HG03432 (cell line): ENCODE measurements around the gene NAPB.
A peak's percentile ranks its signal among the peaks of the same experiment; 100 is the strongest.
"Not testable (repeated sequence)": the region's sequence is repeated elsewhere in the genome, so short reads cannot be mapped to it uniquely, and the experiment has no call there.

Source experiments
- ATAC-seq: cut with Tn5 transposase; IDR thresholded peaks from one replicate; pipeline ENCODE4 v1.9.1; 2021; ENCODE audit warnings: mild to moderate bottlenecking, moderate library complexity; ENCODE audit not compliant: unreplicated experiment

Gene NAPB

DNA sequence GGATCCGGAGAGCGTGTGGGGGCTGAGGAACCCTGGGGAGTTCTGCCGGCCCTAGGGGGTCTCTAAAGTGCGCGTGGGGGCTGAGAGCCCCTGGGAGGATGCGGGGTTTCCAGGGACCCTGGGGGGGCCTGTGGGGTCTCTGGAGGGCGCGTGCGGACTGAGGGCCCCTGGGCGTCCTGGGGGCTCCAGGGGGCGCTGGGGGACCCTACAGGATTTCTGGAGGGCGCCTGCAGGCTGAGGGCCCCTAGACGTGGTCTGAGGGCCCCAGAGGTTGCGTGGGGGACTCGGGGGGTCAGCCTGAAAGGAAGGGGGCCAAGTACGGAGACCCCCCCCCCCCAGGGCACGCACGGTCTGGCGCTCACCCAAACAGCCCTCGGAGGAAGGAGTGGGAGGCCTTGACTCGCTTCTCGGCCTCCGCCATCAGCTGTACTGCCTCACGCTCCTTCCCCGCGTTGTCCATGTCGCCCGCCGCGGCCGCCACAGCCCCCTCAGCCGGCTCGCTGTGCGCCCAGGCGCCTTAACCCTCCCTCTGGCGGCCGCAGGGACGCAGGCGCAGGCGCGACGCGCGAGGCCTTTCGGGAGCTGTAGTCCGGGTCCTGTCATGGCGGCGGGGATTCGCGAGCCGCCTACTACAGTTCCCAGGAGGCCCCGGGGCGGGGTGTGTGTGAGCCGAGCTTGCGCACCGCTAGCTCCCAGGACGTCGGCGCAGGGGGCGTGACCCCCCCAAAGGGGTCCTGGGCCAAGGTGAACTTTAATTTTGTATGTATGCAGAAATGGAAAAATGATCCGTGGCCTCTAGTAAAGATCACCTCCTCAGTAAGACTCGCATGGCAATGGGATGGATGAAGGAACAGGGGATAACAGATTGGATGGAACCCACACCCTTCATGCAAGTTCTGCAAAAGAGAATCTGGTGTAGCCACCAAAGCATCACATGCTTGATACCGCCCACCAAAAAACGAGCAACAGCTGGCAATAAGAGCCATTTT, at the start of gene NAPB:
TSS of gene NAPB (minus strand) at position 546 of the 989 bp plus-strand sequence. CDS start at position 460, 86 bp downstream.
- ATAC-seq, result peak; percentile 97

DNA sequence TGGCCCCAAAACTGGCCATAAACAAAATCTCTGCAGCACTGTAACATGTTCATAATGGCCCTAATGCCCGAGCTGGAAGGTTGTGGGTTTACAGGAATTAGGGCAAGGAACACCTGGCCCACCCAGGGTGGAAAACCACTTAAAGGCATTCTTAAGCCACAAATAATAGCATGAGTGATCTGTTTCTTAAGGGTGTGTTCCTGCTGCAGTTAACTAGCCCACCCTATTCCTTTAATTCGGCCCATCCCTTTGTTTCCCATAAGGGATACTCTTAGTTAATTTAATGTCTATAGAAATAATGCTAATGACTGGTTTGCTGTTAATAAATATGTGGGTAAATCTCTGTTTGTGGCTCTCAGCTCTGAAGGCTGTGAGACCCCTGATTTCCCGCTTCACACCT, 45.7 kb upstream of the NAPB start:
- ATAC-seq, result not testable (repeated sequence)

DNA sequence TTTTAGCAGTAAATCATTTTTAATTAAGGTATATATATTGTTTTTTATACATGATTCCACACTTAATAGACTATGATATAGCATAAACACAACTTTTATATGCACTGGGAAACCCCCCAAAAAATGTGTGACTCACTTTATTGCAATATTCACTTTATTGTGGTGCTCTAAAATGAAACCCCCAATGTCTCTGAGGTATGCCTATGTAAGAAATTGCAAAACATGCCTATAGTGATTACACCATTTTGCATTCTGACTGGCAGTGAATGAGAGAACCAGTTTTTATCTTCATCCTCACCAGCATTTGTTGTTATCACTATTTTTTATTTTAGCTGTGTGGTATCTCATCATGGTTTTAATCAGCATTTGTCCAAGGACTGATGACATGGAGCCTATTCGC, 39.9 kb upstream of the NAPB start:
- ATAC-seq, result no peak

DNA sequence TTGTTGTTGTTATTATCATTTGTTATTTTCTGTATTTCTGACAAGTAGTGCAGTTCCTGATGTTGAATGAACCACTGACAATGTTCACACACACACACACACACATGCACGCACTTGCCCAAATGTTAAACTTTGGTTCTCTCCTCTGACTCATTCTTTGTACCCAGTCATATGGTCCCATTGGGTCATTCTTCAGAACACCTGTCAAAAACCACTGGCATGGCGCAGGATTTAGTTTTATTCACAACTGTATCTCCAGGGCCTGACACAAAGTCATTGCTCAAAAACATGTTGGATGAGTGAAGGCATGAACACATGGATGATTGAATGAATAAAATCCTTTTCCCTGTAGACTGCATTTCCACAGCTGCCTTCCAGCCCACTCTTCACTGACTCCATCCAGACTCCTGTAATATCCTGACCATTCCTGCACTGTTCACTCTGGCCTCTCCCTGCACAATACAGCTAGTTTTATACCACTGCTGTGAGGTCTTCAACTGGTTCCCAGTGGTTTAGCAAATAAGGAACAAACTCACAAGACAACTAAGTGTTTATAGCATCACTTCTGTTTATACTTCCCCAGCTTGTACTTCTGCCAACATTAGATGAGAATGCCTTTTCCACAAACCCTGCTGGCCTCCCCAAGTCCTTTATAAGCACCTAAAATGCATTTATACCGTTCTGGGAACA, 38.3 kb upstream of the NAPB start:
- ATAC-seq, result no peak

DNA sequence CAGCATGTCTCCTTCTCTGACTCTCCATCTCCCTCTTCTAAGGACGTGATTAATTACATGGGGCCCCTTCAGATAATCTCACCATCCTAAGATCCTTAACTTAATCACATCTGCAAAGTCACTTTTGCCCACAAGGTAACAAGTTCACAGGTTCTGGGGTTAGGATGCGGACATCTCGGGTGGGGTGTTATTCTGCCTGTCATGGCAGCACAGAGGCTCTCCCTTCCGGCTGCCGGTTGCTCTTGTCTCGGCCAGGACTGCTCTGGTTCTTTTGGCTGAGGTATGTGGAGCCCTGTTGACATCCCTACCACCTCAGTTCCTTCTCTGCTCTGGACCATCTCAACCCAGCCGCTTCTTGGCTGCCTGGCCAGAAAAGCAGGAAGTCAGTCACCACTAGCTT, 35.6 kb upstream of the NAPB start:
- ATAC-seq, result no peak

DNA sequence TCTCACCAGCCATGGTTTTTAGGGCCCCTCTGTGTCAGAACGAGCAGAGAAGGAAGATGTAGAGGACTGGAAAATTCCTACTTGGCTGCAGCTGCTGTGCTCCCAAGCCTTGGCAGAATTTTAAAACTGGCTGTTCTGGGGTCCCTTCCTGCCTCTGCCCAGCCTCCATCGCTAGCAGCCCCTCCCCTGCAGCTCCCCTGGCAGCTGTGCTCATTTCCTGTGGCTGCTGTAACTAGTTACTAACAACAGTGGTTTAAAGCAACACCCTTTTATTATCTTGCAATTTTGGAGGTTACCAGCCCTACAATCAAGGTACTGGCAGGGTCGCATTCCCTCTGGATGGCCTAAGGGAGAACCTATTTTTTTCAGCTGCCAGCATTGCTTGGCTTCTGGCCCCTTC, 35.1 kb upstream of the NAPB start:
- no peak for ATAC-seq

DNA sequence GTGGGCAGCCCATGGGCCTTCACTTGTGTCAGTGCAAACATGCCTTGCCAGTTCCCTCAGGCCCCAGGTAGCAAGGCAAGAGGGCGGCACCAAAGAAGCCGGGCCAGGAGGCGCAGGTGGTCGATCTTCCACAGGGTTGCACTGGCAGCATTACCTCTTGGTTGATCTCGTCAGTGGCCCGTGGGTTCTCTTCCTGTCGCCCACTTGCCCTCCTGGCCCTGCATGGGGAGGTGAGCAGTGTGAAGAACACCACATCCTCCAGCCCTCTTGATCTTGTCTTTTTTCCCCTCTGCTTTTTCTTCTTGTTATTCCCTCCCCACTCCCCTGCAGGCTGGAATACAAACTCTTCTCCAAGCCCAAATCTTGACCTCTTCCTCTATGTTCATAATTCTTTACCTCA, 34.4 kb upstream of the NAPB start:
- no peak for ATAC-seq

DNA sequence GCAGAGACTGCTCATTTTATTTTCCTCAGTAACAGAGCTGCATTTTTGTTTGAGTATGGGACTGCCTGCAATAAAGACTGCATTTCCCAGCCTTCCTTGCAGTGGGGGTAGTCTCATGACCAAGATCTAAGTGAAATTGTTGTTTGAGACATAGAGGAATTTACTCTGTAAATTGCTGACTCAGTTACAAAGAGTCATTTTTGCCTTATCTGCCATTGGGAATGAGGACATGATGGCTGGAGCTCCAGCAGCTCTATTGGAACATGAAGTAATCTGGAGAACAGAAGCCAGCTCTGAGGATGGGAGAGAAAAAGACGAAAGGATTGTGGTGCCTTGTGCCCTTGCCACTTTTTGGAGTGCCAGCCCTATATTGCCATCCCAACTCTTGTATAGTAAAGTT, 33.5 kb upstream of the NAPB start:
- ATAC-seq, result no peak

DNA sequence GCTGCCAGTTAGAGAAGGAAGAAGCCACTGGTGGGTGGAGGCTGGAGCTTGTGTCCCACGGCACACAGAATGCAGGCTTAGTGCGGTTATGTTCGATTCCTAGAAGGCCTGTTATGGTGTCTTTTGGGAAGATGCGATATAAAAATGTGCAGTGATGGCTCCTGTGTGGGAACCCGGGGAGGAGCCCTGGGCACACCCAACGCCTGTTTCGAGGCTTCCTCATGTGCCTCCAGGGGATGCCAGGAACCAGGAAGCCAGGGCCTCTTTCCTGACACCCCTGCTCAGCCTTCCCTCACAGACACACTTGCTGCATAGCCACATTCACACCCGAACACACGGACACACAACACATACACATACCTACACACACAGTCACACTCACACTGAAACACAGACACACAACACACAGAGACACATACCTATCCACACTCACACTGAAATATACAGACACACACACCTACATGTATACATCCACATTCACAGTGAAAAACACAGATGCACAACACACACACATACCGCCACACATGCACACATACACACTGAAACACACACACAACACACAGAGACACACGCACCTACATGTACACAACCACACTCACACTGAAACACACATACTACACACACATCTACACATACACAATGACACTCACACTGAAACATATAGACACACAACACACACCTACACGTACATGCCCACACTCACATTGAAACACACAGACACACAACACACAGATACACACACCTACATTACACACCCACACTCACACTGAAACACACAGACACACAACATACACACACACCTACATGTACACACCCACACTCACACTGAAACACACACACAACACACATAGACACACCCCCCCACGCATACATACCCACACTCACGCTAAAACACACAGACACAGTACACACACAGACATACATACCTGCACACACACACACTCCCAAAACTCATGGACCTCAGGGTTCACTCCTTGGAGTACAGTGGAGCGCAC, 32.6 kb upstream of the NAPB start:
- ATAC-seq, result no peak

DNA sequence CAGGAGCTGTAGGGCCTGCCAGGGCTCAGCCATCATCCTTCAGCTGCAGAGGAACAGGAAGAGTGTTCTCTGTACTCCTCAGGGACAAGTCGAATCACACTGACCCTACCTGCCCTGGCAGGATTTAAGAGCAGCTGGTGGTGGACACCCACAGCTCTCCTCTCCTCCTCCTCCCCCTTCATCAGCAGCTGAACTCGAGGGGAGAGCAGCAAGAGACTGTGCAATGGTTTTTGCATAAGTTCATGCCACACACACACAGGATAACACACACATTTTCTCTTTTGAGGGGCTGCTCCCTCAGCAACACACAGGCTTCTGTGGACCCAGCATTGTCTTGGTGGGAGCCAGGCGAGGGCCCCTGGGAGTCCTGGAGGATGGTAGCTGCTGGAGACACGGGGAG, 31.5 kb upstream of the NAPB start, which contains the start of gene CST11:
TSS of gene CST11 (minus strand) at position 101 of the 400 bp plus-strand sequence. CDS start at position 36, 65 bp downstream.
- ATAC-seq, result no peak

DNA sequence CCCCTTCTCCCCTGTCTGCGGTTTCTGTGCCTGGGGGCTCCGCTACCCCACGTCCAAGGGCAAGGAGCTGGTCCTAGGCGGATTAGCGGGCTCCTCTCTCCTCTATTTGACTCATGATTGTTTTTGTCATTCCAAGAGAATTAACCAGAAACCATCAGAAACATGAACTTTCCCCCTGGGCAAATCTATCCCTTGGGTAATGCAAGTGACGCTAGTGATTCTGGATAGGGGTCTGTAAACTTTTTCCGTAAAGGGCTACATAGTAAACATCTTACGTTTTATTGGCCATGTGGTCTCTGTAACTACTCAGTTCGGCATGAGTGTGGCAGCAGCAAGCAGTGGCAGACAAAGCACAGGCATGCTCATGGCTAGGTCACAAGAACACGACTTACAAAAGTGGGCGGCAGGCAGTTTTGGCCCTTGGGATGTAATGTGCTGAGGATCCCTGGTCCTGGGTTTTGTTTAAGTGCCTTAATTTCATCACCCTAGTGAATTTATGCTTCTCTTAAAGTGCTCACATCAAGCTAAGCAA, 30.7 kb upstream of the NAPB start:
- no peak for ATAC-seq

DNA sequence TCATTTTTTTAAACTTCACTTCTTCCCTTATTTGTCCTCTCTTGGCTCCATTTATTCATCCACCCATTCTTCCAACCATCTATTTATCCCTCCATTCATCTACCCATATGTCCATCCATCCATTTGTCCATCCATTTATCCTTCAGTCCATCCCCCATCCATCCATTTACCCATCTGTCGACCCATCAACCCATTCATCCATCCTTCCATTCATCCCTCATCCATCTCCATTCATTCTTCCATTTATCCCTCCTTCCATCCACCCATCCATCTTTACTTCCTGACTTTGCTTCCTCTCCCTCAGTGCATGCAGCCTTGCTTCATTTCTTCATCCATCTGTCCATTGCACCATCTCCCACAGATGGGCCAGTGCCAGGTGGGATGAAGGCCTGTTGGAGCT, 29.6 kb upstream of the NAPB start:
- ATAC-seq, result no peak

DNA sequence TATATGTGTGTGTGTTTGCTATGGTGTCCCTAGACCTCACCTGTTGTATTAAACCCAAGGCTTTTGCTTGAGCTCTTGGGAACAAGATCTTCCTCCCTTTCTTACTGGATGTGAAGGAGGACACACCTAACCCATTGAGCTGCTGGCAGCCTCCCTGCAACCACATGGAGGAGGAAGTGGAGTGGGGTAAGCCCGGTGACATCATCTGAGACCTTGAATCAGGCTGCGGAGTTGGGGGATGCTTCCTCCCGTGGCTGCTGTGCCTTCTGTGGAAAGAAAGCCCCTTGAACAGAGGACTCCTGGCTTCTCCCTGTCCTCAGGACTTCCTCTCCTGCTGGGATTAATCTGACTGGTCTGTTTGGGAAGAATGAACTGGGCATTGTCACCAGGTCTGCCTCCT, 28.1 kb upstream of the NAPB start:
- no peak for ATAC-seq

DNA sequence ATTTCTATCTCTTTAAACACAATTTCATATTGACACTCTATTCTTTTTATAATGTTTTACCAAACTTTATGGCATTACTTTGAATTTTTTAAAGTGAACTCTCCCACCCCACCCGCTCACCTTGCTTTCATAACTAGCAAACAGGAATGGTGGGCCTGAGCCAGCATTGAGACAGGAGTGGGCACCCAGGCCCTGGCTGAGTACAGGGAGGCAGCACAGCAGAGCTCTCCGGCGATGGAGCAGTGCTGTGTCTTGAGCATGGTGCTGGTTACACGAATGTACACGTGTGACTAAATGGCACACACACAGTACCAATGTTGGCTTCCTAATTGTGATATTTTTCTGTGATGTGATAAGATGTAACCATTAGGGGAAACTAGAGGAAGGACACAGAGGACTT, 26.9 kb upstream of the NAPB start:
- no peak for ATAC-seq

DNA sequence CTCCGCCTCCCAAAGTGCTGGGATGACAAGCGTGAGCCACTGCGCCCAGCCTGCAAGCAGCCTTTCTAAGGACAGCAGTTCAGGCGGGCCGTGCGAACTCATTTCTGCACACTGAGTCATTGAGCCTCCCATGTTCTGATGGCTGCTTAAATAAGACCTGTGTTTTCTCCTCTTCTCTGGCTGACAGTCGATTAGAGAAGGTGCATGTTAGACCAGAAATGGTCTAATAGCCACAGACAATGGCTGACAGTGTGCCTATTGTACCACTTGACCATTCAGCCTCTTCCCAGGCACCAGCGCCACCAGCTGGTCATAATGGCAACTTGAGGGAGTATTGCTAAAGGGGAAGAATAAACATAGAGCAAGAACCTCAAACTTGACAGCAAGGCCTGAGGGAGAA, 25.2 kb upstream of the NAPB start:
- peak; percentile 67 for ATAC-seq

DNA sequence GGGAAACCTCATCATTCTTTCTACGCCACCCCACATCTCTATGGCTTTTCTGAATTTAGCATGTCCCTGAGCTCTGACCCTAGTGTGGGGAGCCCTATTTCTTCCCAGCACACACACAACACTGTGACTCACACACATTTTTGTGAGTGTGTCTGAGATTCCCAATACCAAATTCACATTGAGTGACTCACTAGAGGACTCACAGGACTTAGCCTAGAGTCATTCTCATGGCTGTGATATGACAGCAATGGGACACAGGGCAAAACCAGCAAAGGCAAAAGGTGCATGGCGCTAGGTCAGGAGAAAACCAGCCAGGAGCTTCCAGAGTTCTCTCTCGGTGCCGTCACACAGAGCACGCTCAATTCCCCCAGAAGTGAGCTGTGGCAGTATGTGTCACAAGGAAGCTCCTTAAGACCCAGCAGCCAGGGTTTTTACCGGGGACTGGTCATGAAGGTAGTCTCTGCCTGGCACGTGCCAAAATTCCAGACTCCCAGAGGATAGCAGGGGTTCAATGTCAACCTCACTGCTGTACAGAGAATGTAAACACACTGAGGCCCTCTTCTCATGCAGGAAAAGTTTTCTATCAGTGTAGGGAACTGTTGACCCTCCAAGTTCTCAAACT, 24.4 kb upstream of the NAPB start:
- no peak for ATAC-seq

DNA sequence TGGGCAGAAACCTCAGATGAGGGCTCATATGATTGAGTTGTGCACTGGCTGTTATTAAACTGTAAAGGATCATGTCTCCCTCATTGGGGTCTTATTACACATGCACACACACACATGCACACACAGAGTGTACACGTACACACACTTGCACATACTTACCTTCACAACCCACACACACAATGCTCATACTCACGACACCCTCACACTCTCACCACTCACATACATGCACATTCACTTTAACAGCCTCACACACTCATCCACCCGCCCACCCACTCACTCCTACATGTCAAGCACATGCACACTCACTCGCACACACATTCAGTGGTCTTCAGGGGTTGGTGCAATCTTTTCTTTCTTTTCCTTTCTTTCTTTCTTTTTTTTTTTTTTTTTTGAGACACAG, 23.6 kb upstream of the NAPB start:
- ATAC-seq, result no peak

DNA sequence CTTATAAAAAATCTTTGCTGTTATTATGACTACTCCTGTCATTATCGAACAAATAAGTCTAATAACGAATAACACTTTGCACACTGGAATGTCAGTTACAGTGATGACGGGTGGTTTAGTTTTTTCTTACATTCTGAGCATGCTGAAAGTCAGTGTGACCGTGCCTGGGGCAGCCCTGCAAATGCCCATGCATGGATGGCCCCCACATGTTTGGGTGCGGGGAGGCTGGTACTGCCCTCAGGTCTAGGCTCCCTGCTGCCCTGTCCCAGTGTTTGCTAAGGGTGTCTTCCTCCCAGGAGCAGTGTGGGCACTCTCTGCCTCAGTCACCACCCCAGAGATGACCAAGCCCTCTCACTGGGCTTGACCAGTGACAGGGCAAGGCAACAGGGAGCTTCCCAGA, 21.1 kb upstream of the NAPB start:
- no peak for ATAC-seq

DNA sequence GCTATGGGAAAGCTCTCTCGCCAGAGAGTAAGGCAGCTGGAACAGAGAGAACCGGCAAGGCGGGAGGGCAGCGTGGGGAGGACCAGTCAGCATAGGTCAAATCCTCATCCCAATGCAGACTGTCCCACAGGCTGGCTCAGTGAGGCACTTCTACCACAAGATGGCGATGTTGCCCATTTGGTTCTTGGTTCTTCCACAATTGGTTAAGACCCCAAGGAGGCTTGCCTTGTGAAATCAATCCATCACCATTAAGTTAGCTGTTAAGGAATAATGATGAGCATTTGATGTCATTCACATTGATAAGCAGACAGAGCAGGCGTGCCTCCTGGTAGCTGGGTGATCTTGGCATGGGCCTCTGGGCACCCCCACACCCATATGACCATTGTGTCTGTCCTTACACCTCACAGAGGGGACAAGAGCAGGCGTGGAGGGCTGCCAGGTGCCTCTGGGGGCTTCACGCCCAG, 20.6 kb upstream of the NAPB start:
- ATAC-seq, result peak; percentile 78

DNA sequence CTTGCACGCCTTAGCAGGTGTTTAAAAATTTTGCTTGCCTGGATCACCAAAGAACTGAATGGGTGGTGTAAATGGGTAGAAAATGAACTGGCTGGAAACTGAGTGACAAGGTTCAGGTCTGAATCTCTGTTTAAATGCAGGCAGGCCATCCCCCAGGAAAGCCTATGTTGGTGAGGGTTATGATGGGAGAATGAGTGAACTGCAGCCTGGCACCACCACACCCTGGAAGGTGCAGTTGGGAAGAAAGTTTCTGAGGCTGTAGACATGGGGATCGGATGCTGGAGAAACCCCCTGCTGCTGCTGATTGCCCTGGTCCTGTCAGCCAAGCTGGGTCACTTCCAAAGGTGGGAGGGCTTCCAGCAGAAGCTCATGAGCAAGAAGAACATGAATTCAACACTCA, 18.7 kb upstream of the NAPB start:
- ATAC-seq, result no peak
